Measurements from ENCODE around the gene NDST4. TPM values are rescaled to one million over a fixed set of nuclear protein-coding genes. Genes with fewer than 3 reads are reported as not detected.

The NDST4 gene
- total RNA-seq, 1 experiment from 2014 or later, result not detected

DNA sequence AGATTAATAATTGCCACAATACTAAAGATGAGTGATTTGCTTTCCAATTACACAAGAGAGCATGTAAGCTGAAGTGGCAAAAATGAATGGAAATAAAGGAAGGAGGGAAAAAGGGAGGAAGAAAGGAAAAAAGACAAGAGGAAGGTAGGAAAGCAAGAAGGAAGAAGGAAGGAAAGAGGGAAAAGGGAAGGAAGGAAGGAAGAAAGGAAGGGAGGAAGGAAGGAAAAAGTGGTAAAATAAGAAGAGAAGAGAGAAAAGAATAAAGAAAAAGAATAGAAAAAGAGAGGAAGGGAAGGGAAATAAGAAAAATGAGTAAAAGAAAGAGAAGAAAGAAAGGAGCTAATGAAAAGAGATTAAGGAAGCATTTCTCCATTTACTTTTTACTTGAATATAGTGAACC is 4.6 kb downstream of the NDST4 start:
- Mint-ChIP-seq H3K4me3 (no peak overlapping the region), H3K36me3 (ENCODE audit: insufficient read depth in 1 of 3, low read depth in 3 of 3) (no peaks in the 10 kb centered on the region), H3K27me3 (ENCODE audit: low read depth) (no peaks in the 10 kb centered on the region; the same call in 1 of the 2 replicates), H3K4me1 (peaks cover 5 to 6% of the 10 kb centered on the region in 2 experiments), H3K9me3 (no peaks in the 10 kb centered on the region), H3K27ac (no peak overlapping the region)
- Histone ChIP-seq H2BK15ac (ENCODE audit: low read depth, low read length) (no peak overlapping the region), H3K56ac (ENCODE audit: insufficient read length, low read depth, low read length) (no peak overlapping the region), H3K4ac (ENCODE audit: low read depth, low read length) (no peak overlapping the region), H4K91ac (ENCODE audit: insufficient read length, low read depth, low read length) (no peak overlapping the region), H2BK5ac (ENCODE audit: insufficient read length, low read length) (no peak overlapping the region), H3K23me2 (ENCODE audit: insufficient read length, low read depth, low read length, poor library complexity, severe bottlenecking) (no peaks in the 10 kb centered on the region), H3K9ac (ENCODE audit: extremely low read depth, insufficient read length, low read length) (no peak overlapping the region), H3K27me3 (ENCODE audit: insufficient read depth, low read length) (no peaks in the 10 kb centered on the region), H2AK5ac (ENCODE audit: insufficient read length, low read length) (no peak overlapping the region), H3K79me1 (ENCODE audit: insufficient read depth, low read depth, low read length, poor library complexity, severe bottlenecking) (no peaks in the 10 kb centered on the region), H4K5ac (ENCODE audit: insufficient read length, low read depth, low read length) (no peak overlapping the region), H2BK12ac (ENCODE audit: insufficient read length, low read depth, low read length) (no peak overlapping the region), H3K79me2 (ENCODE audit: insufficient read depth, low read length) (no peaks in the 10 kb centered on the region), H3K23ac (ENCODE audit: insufficient read length, low read depth, low read length) (no peak overlapping the region), H3K9me3 (ENCODE audit: control insufficient read depth, low read depth, low read length) (no peaks in the 10 kb centered on the region), H3T11ph (ENCODE audit: low read length) (no peak overlapping the region), H3K18ac (ENCODE audit: insufficient read length, low read depth, low read length) (no peak overlapping the region), H2BK20ac (ENCODE audit: low read depth, low read length, poor library complexity, severe bottlenecking) (no peak overlapping the region), H3K14ac (ENCODE audit: insufficient read depth, low read length) (no peak overlapping the region), H4K8ac (replicated peaks; ENCODE audit: insufficient read length, low read depth, low read length) (no peak overlapping the region), H3K27ac (ENCODE audit: insufficient read length, low read depth, low read length) (no peak overlapping the region), H2BK120ac (ENCODE audit: low read depth, low read length, poor library complexity, severe bottlenecking) (no peak overlapping the region), H3K4me1 (ENCODE audit: insufficient read depth, low read length) (no peaks in the 10 kb centered on the region), H4K20me1 (ENCODE audit: control insufficient read depth, insufficient read depth, insufficient read length) (no peaks in the 10 kb centered on the region), H2AFZ (ENCODE audit: low read length) (no peak overlapping the region), H3K4me2 (ENCODE audit: insufficient read depth, insufficient read length, low read length) (no peak overlapping the region)
- DNase-seq, result no peak
- TF ChIP-seq, protein P1, sequence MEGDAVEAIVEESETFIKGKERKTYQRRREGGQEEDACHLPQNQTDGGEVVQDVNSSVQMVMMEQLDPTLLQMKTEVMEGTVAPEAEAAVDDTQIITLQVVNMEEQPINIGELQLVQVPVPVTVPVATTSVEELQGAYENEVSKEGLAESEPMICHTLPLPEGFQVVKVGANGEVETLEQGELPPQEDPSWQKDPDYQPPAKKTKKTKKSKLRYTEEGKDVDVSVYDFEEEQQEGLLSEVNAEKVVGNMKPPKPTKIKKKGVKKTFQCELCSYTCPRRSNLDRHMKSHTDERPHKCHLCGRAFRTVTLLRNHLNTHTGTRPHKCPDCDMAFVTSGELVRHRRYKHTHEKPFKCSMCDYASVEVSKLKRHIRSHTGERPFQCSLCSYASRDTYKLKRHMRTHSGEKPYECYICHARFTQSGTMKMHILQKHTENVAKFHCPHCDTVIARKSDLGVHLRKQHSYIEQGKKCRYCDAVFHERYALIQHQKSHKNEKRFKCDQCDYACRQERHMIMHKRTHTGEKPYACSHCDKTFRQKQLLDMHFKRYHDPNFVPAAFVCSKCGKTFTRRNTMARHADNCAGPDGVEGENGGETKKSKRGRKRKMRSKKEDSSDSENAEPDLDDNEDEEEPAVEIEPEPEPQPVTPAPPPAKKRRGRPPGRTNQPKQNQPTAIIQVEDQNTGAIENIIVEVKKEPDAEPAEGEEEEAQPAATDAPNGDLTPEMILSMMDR (conservative IDR thresholded peaks at IDR 0.05), result no peak

All from H9 (cell line).